ENCODE data around the gene TXNDC11.

The TXNDC11 gene

DNA sequence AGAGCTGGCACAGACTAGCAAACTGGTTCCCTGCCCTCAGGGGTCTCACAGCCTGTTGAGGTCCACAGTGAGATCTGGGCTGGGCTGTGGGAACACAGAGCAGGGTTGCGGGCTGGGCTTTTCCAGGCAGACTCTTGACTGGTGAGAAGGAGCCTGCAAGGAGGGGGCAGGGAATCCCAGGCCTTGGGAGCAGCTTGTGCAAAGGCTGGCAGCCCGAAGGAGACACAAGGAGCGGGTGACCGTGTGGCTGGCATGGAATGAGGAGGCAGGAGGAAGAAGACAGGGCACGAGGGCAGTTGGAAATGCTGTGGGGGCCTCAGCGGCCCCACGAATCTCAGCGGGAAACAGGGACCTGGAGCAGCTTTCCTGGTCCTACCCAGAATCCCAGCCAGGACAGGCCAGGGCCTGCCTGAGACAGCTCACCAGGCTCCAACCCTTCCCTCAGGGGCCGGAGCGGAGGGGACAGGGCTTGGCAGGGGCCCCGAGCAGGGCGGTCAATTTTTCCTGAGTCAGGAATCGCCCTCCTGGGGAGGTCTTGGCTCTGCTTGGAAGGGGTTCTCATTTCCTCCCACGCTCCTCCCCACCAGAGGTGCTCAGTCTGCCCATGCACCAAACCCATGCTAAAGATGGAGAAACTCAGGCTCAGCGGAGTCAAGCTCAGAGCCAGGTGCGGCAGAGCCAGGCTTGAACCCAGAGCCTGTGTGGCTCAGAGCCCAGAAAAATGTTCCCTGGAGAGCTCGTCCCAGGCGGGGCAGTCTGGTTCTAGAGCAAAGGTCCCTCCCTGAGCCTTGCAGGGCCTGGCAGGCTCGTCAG, 83.6 kb downstream of the TXNDC11 start:
- no peak for ATAC-seq
- DNase-seq = no peak

DNA sequence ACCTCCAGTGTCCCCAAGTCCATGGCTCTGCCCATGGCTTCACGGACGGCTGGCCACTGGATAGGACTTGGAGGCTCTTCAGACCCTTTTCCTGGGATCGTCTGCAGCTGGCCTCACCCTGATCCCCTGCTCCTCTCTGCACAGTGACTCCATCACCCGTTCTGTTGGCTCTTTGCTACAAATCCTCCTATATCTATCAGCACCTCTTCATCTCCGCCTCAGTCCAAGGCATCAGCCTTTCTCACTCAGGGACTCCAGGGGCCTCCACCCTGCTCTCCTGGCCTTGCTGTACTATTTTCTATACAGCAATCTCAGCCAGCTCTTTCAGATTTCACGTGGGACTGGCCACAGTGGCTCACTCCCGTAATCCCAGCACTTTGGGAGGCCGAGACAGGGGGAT, 85.1 kb downstream of the TXNDC11 start:
- no peak for ATAC-seq
- no peak for DNase-seq

DNA sequence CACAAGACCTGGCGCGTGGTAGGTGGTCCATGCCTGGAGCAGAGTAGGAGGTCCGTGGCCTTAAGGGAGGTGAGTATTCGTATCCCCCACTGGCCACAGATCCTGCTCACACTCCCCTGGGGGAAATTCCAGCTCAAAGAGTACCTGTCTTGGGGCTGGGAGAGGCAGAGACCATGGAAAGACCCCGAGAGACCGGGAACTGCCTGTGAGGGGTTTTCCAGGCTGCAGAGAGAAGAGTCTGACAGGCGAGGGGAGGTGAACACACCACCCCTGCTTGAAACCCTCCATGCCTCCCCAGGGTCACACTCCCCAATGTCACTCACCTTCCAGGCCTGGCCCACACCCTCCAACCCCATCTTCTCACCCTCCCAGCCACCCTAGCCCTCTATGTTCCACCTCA, 87.0 kb downstream of the TXNDC11 start:
- no peak for DNase-seq
- ATAC-seq = no peak

DNA sequence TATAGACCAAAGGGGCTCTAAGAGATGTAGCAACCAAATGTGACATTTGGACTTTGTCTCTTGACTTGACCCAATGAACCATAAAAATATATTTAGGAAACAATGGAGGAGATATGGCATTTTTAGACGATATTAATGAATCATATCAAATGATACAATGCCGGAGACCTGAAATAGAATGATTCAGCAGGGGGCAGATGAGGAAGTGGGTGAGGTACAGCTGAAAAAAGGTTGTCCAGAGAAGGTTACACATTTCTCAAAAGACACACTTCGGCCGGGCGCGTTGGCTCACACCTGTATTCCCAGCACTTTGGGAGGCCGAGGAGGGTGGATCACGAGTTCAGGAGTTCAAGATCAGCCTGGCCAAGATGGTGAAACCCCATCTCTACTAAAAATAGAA, 90.9 kb downstream of the TXNDC11 start:
- DNase-seq (no peak), ATAC-seq (no peak)

DNA sequence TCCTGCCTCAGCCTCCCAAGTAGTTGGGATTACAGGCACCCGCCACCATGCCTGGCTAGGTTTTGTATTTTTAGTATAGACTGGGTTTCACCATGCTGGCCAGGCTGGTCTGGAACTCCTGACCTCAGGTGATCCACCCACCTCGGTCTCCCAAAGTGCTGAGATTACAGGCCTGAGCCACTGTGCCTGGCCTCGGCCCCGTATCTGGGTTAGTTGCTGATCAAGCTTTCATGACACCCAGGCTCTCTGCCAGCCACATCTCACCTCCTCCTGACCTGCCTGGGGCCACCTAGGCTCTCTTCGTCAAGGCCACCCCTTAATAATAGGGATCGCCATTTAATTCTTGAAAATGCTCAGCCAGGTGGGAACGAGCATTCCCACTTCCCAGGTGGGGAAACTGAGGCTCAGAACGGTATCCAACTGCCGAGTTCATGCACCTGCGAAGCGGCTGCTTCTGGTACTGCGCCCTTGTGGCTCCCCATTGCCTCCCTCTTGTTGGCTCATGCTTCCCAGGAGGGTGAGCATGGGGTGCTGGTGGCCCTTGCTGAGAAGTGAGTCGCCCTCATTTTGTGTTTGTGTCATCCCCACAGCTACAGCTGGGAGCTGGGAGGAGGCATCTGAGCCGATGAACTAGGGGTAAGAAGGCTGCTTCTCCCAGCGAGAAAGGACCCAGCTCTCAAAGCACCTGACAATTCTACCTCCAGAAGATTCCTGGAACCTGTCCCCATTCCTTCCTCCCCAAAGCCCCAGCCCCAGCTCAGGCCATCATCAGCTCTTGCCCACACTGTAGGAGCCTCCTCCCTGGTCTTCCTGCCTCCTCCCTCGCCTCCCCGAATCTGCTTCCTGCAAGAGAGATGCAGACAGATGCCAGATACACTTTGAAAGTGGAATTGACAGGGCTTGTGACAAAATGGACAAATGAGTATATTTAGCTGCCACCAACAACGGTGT, 91.7 kb downstream of the TXNDC11 start:
- no peak for ATAC-seq
- DNase-seq = no peak

DNA sequence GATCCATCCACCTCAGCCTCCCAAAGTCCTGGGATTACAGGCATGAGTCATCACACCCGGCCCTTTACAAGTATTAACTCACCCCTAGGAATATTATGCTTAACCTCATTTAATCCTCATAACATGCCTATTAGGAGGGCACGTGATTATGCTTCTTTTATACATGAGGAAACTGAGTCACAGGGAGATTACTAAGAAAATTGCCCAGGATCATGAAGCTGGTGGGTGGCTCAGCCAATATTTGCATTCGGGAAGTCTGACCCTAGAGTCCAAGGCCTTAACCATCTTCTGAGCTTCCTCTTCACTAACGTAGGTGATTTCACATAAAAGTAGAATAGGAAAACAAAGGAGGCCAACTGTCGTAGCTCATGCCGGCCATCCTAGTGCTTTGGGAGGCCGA, 93.4 kb downstream of the TXNDC11 start:
- ATAC-seq = no peak
- DNase-seq = no peak

DNA sequence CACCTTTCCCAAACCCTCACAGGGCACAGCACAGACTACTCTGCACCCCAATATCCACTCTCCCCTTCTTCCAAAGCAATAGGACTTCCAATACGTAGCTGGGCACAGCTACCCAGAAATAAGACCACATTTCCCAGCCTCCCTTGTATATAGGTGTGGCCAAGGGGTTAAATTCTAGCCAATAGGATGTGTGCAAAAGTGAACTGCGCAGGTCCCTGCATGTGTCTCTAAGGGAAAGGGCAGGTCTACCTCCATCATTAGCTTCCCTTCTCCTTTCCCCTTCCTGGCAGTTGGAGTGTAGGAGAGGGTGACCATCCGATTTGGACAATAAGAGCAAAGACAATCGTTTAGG, 99.9 kb downstream of the TXNDC11 start:
- no peak for DNase-seq
- no peak for ATAC-seq

DNA sequence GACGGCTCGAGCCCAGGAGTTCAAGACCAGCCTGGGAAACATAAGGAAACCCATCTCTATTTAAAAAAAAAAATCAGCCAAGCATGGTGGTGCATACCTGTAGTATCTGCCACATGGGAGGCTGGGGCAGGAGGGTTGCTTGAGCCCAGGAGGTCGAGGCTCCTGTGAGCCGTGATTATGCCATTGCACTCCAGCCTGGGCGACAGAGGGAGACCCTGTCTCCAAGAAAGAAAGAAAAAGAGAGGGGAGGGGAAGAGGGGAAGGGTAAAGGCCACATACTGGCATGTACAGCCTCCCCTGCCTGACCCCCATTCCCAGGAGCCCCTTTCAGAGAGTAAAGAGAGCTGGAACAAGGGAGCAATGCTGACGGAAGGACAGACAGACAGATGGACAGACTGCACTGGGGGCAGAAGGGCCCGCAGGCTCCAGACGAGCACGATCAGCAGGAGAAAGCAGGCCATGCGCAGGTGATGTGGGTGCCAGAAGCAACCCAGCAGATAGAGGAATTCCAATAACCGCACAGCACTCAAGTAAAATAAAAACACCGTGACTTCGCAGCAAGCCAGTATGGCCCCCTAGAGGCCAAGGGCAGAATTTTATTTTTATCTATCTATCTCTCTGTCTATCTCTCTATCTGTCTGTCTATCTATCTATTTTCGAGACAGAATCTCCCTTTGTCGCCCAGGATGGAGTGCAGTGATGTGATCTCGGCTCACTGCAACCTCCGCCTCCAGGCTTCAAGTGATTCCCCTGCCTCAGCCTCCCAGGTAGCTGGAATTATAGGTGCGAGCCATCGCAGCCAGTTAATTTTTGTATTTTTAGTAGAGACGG, 101.5 kb downstream of the TXNDC11 start:
- ATAC-seq (peak; percentile 35), DNase-seq (no peak)

DNA sequence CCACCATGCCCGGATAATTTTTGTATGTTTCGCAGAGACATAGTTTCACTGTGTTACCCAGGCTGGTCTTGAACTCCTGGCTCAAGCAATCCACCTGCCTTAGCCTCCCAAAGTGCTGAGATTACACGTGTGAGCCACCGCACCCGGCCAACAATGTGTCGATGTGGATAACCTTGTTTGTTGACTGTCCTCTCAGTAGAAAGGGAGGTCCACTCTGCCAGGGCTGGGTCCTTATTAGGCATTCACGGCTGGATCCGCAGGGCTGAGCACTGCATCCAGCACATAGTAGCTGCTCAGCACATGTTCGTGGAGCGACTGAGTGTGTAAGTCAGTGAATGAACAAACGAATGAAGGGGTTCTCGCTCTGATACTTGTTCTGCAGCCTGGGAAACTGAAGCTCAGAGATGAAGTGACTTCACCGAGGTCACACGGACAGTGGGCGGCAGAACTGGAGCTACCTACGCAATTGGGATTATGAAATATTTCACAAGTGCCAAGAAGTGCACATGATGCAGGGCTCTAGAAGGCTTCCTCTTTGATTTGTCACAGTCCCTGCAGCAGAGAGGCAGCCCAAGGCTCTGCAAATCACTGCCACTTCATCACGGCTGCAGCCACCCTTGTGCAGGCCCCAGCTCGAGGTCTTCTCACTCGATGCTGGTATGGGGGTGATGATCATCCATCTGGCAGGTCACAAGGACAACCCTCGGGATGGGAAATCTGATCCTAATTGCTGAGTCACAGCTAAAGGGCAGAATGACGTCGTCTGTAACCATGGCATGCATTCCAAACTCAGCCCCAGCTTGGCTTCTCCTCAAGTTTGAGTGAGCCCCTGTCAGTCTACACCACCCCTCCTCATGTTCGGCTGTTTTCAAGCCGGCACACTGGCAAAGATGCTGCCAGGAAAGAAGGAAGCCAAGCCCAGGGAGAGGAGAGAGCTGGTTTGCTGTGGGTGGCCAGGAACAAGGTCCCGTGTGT, 102.4 kb downstream of the TXNDC11 start:
- DNase-seq = no peak
- ATAC-seq = peak; percentile 38

DNA sequence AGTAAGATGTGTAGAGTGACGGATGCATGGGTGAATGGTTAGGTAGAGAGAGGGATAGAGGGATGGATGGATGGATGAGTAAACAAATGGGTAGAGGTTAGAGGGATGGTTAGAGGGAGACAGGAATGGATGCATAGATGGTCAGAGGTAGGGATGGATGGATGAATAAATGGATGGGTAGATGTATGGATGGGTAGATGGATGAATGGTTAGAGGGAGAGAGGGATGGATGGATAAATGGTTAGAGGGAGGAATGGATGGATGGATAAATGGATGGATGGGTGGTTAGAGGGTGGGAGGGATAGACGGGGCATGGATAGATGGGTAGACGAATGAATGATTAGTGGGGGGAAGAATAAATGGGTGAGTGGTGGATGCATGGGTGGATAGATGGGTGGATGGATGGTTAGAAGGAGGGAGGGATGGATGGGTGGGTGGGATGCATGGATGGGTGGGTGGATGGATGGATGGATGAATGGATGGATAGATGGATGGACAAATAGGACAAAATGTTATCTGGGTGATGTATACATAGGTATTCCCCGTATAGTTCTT, 103.6 kb downstream of the TXNDC11 start:
- ATAC-seq = no peak
- DNase-seq = no peak

DNA sequence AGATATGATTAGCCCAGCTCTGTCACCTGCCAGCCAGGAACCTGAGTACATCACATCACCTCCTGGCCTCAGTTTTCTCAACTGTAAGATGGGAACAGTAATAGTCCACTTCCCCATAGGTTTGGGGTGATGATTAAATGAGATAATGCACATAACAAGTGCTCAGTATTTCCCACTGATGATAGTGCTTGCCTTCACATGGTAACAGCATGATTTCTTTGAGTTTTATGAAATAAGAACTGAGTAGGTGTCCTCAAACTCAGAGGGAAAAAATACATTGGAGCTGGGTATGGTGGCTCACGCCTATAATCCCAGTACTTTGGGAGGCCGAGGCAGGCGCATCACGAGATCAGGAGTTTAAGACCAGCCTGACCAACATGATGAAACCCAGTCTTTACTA, 104.5 kb downstream of the TXNDC11 start:
- DNase-seq (no peak), ATAC-seq (no peak)

DNA sequence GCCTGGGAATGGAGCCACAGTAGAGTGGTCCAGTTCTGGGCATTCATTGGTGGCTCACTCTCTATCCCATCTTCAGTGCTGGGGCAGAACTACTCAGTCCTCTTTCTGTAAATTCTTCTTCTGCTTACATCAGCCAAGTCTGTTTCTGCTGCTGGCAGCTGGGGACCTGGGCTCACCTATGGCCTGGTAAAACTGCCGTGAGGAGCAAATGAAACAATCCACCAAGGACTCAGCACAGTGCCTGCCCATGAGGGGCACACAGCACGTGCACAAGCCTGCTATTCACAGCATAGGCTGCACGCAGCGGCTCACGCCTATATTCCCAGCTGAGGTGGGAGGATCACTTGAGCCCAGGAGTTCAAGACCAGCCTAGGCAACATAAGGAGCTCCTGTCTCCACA, 105.3 kb downstream of the TXNDC11 start:
- ATAC-seq (no peak), DNase-seq (no peak)

DNA sequence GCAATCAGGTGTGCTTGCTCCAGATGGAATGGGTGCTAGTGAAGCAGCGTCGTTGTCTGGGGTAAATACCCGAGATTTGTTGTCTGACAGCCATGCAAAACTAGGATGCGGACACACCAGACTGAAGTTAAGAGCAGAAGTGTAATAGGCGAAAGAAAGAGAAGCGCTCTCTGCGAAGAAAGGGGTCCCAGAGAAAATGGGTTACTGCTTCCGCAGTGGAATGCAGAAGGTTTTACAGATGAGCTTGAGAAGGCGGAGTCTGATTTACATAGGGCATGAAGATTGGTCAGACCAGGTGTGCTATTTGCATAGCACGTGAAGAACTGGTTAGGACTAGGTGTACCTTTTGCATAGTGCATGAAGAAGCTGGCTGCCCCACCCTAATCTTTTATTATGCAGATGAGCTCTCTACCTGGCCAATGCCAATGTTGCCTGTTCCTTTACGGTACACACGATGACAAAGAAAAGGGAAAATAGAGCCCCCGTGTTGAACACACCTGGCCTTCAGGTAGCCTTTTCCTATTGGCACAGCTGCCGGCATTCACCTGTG, 106.4 kb downstream of the TXNDC11 start:
- ATAC-seq = no peak
- DNase-seq = no peak

DNA sequence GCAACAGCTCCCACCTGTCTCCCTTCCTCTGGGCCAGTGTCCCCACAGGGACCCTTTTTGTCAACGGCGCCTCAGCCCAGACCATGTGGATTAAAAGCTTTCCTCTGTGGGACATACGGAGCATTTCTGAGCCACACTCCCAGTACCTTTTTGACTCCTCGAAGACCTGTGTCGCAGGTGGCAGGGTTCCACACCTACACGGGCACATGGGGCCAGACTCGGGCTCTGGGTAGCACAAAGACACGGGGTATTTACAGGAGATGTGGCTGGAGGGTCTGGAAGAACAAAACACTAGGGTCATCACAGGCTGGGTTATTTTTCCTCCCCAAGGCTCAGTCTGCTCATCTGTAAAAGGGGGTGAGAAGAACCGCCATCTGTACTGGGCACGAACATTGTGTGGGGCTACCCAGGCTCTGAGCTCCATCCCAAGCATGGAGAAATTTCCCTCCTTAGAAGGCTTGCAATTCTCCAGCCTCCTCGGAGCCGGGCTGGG, 106.9 kb downstream of the TXNDC11 start:
- DNase-seq (no peak), ATAC-seq (no peak)

DNA sequence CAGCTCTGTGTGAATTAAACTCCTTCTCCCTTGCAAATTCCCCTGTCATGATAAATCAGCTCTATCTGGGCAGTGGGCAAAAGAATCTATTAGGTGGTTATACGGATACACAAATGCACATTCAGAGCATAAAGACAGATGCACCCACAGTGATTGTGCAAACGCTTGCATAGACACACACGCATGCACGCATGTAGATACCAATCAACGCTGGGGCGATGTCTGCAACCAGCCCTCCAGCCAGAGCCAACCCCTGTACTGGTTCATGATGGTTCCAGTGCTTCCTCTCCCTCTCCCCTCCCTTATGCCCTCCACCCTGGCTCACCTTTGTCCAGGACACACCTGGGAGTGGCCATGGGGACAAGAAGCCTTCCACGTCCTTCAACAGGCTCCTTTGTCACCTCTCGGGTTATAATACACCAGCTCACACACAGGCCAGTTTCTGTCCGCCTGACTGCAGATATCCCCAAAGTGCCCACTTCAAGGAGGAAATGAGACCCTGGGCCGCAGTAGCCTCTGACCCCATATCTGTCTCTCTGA, 107.5 kb downstream of the TXNDC11 start:
- no peak for ATAC-seq
- no peak for DNase-seq

DNA sequence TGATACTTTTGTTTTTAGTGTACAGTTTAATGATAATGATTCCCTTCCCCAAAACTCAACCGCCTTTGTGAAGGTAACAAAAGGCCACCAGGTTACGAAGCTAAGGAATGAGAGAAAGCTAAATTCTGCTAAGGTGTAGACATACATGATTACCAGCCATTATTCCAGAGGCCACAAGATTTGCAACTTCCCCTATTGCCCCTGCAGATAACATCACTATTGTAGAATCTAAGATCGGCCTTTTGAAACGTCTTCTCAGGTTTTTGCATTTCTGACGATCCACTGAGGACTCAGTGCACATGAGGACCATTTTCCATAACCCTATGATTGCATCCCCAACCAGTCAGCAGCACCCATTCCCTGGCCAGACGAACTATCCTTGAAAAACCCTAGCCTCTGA, 108.3 kb downstream of the TXNDC11 start:
- DNase-seq (no peak), ATAC-seq (no peak)

DNA sequence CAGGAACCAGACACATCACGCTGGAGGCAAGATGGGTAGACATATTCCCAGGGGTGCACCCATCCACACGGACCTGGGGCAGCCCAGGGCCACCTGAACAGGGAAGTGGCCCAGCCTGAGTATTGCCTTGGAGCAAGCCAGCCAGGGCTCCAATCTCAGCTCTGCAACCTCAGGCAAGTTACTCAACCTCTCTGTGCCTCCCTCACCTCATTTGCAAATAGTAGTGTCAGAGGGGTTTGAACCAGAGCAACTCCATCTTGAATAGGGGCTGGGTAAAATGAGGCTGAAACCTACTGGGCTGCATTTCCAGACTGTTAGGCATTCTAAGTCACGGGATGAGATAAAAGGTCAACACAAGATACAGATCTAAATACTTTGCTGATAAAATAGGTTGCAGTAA, 109.5 kb downstream of the TXNDC11 start:
- ATAC-seq = no peak

DNA sequence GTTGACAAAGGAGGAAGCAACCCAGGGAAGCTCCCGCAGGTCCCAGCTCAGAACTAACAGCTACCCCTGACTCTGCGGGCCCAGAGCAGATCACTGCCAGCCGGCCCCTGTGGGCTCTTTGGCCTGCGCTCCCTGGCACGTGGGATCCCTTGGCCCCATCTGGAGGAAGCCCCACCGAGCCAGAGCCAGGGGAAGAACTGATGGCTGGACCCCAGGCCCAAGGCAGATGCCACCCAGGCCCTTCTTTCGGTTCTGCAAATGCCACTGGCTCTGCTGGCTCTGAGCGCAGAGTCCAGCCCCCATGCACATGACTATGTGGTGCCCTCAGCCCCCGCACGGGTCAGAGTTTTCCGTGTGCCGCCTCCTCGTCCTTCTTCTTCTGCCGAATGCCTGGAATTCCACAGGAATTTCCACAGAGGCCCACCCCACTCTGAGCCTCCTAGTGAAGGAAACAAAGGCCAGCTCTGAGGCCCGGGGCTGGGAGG, 110.2 kb downstream of the TXNDC11 start:
- DNase-seq = no peak
- no peak for ATAC-seq

More for the DNA sequence above, 109.5 kb downstream of the TXNDC11 start:
- no peak for DNase-seq

DNA sequence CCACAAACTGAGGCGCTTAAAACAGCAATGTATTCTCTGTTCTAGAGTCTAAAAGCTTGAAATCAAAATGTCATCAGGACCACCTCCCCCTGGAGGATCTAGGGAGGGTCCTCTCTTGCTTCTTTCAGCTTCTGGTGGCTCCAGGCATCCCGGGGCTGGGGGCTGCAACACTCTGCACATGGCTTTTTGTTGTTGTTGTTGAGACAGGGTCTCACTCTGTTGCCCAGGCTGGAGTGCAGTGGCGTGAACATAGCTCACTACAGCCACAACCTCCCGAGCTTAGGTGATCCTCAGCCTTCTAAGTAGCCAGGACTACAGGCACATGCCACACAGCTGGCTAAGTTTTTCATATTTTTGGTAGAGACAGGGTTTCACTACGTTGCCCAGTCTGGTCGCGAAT, 111.4 kb downstream of the TXNDC11 start:
- DNase-seq (no peak), ATAC-seq (no peak)

DNA sequence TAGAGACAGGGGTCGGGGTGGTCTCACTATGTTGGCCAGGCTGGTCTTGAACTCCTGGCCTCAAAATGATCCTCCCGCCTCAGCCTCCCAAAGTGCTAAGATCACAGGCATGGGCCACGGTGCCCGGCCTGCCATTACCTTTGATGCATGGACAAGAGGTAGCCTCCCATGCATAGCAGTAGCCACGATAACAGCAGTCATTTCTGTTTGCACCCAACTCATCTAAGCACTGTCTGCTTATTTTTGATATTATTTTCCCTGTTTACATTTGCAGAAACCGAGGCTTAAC, 111.9 kb downstream of the TXNDC11 start:
- ATAC-seq = no peak

More for the DNA sequence above, 111.9 kb downstream of the TXNDC11 start:
- no peak for DNase-seq

Measured in stimulated activated naive CD8-positive, alpha-beta T cell treated with anti-CD3 and anti-CD28 coated beads, Interleukin-15, Interleukin-2, amounts not matched to agents 100 U/mL and 50 U/mL, for 24 hours (primary cell).